Ishikawa (cell line): Measurements from ENCODE around the gene ENO3.

ENCODE experiments used
- CEBPB ChIP-seq: IDR thresholded peaks from 2 replicates; pipeline ENCODE4 v1.6.1; 2012
- EGR1 ChIP-seq: IDR thresholded peaks from 2 replicates; pipeline ENCODE4 v1.6.1; 2012
- EP300 ChIP-seq: IDR thresholded peaks from 2 replicates; pipeline ENCODE4 v1.6.1; 2012; ENCODE audit warnings: borderline replicate concordance
- FOXM1 ChIP-seq: IDR thresholded peaks from 2 replicates; pipeline ENCODE4 v1.6.1; 2012; ENCODE audit warnings: low read depth, borderline replicate concordance
- MAX ChIP-seq: IDR thresholded peaks from 2 replicates; pipeline ENCODE4 v1.6.1; 2012
- RAD21 ChIP-seq: IDR thresholded peaks from 2 replicates; pipeline ENCODE4 v1.6.1; 2012; ENCODE audit warnings: low read depth
- REST ChIP-seq: IDR thresholded peaks from 2 replicates; pipeline ENCODE4 v1.6.1; 2012; ENCODE audit warnings: low read depth, mild to moderate bottlenecking
- TAF1 ChIP-seq: IDR thresholded peaks from 2 replicates; pipeline ENCODE4 v1.6.1; 2012; ENCODE audit warnings: low read depth, mild to moderate bottlenecking
- TCF12 ChIP-seq: IDR thresholded peaks from 2 replicates; pipeline ENCODE4 v1.6.1; 2012; ENCODE audit warnings: low read depth
- TEAD4 ChIP-seq: IDR thresholded peaks from 2 replicates; pipeline ENCODE4 v1.6.1; 2012
- YY1 ChIP-seq: IDR thresholded peaks from 2 replicates; pipeline ENCODE4 v1.6.1; 2012; ENCODE audit warnings: low read depth
- ZBTB7A ChIP-seq: IDR thresholded peaks from 2 replicates; pipeline ENCODE4 v1.6.1; 2012; ENCODE audit warnings: low read depth
- TF ChIP-seq, protein P1 (sequence below): IDR thresholded peaks from 2 replicates; pipeline ENCODE4 v1.6.1; 2012

DNA sequence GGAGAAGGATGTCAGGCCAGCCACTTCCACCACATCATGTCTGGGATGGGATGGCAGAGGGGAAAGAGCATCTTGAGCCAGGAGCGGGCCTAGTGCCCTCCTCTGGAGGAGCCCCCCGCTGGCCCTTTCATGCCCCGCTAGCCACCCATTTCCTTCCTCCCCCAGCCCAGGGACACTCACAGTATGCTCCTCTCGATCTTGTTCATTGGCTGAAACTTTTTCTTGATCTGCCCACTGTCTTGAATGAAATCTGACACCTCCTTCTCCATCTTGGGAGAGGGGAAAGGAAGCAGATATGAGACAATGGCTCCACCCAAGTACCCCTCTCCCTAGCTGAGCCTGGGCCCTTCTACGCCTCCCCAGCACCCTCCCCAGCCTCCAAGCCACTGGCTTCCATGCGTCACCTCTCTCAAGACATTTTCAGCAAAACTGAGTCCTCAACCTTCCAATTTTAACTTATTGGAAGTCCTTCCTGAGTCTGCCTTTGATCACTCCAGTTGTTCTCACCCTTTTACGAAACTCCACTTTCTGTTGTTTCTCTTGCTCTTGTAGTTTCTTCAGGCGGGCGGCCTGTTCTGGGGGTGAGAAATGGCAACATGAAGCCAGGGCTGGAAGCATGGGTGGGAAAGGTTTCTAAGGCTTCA lies 9.5 kb downstream of the ENO3 start:
- TF ChIP-seq TCF12: no peak
- TF ChIP-seq CEBPB: no peak
- TF ChIP-seq MAX: no peak
- no peak for TF ChIP-seq RAD21
- TF ChIP-seq EGR1: no peak
- no peak for TF ChIP-seq ZBTB7A
- no peak for TF ChIP-seq TAF1
- TF ChIP-seq YY1: no peak
- no peak for TF ChIP-seq REST
- TF ChIP-seq EP300: no peak
- no peak for TF ChIP-seq FOXM1
- no peak for TF ChIP-seq TEAD4
- TF ChIP-seq, protein P1, sequence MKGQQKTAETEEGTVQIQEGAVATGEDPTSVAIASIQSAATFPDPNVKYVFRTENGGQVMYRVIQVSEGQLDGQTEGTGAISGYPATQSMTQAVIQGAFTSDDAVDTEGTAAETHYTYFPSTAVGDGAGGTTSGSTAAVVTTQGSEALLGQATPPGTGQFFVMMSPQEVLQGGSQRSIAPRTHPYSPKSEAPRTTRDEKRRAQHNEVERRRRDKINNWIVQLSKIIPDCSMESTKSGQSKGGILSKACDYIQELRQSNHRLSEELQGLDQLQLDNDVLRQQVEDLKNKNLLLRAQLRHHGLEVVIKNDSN: no peak
